Loucy (cell line): ENCODE data around the gene ICA1L.

ENCODE experiments used
- EZH2phosphoT487 ChIP-seq: fragments of 200-600 bp; IDR thresholded peaks from 2 replicates; pipeline ENCODE4 v1.6.1; 2018; ENCODE audit warnings: antibody characterized with exemption, mild to moderate bottlenecking, moderate library complexity, borderline replicate concordance
- TF ChIP-seq, protein P1 (sequence below): fragments of 200-600 bp; sonication (generic); conservative IDR thresholded peaks from 2 replicates; pipeline ENCODE4 v1.5.1; 2014; ENCODE audit warnings: mild to moderate bottlenecking, antibody characterized with exemption, low read length

DNA sequence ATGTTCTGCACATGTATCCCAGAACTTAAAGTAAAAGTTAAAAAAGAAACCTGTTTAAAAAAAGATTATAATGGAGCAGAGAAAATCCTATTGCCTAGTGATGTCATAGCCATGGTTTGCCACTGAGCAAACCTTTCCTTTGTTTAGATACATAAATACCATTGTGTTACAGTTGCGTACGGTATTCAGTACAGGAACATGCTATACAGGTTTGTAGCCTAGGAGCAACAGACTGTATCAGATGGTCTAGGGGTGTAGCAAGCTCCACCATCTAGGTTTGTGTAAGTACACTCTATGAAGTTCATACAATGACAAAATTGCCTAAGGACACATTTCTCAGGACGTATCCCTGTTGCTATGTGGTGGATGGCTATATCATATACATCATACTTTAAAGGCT is 13.0 kb downstream of the ICA1L start:
- TF ChIP-seq, protein P1, sequence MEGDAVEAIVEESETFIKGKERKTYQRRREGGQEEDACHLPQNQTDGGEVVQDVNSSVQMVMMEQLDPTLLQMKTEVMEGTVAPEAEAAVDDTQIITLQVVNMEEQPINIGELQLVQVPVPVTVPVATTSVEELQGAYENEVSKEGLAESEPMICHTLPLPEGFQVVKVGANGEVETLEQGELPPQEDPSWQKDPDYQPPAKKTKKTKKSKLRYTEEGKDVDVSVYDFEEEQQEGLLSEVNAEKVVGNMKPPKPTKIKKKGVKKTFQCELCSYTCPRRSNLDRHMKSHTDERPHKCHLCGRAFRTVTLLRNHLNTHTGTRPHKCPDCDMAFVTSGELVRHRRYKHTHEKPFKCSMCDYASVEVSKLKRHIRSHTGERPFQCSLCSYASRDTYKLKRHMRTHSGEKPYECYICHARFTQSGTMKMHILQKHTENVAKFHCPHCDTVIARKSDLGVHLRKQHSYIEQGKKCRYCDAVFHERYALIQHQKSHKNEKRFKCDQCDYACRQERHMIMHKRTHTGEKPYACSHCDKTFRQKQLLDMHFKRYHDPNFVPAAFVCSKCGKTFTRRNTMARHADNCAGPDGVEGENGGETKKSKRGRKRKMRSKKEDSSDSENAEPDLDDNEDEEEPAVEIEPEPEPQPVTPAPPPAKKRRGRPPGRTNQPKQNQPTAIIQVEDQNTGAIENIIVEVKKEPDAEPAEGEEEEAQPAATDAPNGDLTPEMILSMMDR, result no peak
- no peak for TF ChIP-seq EZH2phosphoT487
